NCI-H2029 treated with DMSO at 0.1 percent for 48 hours (cell line): ENCODE results near the gene SMYD5.
"Not testable (repeated sequence)": the region's sequence is repeated elsewhere in the genome, so short reads cannot be mapped to it uniquely, and the experiment has no call there.

Experiments used
- DNase-seq: peaks from one replicate; lab custom pipeline; 2025; lab: John Stamatoyannopoulos, UW

Gene SMYD5

DNA sequence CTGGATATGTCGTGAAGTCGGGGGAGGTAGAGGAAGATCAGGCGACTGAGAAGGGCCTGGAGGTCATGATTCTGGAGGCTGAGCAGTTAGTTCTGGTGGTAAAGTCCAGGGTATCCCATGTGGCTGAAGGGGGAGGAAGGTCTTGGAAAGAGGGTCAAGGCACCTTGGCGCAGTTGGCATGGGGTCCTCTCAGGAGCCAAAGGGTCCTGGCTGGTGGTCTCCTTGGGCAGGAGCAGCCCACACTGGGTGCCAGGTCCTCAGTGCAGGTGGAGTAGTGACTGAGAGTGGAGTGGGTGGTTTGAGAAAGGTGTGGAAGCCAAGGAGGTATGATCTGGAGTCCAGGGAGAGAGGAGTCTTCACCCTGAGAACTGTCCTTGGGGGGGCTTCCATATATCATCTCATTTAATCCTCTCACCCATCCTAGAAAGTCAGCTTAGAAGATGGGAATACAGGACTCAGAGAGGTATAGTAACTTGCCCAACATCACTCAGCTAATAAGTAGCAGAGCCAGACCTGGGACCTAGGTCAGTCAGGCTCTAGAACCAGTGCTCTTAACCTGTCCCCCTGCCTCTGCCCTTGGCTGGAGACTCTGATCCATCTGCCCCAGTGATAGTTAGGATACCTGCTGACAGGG lies 45.8 kb downstream of the SMYD5 start:
- no peak for DNase-seq

DNA sequence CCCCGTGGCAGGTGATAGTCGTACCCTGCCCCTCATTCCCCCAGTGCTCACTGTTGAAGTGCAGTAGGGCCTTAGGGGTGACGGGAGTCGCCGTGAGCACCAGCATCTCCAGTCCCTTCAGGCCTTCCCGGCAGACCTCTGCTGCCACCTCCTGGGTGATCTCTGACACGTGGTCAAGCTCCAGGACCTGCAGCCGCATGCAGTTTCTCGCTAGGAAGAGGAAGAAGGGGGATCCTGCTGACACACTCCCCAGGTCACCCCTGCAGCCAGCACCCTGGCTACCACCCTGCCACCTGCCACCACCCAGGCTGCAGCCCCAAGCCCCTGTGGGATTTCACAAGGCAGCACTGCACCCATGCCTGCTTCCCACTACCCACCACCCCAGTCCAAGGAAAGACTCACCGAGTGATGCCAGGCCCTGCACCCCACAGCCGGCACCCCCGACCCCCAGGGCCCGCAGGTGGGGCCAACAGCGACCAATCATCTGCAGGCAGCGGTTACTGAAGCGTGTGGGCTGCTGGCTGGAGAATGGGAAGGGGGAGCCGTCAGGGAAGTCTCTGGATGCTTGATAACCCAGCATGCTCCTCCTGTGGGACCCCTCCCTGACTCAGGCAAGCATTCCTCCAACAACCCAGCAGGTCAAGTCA lies 46.4 kb downstream of the SMYD5 start:
- DNase-seq, result no peak

DNA sequence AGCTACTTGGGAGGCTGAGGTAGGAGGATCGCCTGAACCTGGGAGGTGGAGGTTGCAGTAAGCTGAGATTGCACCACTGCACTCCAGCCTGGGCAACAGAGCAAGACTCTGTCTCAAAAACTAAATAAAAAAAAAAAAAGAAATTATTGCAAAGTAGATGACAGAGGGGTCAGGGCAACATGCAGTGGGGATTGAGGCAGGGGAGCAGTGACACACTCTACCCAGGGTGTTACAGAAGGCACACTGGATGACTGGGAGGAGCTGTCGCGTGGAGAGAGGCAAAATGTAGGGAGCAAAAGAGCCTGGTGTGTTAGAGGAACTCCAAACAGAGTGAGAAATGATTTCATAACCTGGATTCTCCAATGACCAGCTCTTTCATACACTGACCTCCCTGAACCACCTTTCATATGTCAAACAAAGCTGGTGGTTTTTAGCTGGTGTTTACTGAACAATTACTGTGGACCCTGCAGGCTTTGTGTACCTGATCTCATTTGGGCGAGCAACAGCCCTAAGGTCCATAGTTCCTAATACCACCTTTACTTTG lies 48.1 kb downstream of the SMYD5 start:
- DNase-seq, result no peak

DNA sequence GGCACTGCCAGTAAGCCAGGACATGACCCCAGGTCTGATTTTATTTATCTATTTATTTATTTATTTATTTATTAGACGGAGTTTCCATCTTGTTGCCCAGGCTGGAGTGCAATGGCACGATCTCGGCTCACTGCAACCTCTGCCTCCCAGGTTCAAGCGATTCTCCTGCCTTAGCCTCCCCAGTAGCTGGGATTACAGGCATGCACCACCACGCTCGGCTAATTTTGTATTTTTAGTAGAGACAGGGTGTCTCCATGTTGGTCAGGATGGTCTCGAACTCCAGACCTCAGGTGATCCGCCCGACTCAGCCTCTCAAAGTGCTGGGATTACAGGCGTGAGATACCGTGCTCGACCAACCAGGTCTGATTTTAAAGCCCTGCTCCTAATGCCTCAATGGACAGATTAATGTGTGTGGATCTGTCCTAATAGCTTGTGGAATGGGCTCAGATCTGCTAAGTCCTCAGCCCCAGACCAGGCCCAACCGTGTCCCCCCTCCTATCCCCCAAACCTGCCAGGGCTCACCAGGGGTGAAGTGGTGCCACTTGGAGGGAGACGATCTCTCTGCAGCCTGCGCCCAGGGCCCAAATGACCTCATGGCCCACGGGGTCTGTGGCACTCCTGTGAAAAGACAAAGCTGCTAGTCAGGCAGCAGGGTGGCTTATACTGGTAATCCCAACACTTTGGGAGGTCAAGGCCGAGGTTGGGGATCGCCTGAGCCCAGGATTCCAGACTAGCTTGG lies 48.8 kb downstream of the SMYD5 start:
- not testable (repeated sequence) for DNase-seq

DNA sequence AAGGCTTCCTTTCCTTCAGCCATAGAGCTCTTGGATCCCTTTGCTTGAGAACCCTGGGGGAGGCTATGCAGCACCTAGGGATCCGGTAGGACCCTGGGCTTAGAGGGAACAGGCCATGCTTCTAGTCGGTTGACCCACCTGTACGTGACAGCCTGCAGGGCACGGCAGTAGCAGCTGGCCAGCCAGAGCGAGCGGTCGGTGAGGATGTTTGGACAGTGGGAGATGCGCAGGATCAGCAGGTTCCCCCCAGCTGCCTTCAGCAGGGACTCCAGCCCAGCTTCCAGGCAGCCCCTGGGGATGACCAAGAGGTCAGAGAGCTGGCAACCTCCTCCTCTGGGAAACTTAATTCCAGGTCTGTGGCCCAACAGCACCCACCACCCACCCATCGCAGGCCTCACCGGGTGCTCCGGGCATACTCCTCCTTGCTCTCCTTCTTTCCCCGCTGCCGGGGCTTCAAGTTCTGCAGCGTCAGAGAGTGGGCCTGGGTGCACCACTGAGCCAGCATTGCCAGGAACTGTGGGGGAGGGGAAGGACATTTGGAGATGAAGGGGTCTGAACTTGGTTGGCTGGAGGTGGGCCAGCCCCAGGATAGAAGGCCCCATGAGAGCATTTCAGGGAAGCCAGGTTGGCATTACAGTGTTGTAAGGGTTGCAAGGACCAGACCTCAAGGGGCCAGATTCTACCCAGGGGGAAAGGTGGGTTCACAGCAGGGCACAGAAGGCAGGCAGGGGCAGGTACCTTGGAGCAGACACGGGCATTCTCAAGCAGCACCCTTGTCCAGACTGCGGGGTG lies 49.7 kb downstream of the SMYD5 start:
- DNase-seq, result no peak

DNA sequence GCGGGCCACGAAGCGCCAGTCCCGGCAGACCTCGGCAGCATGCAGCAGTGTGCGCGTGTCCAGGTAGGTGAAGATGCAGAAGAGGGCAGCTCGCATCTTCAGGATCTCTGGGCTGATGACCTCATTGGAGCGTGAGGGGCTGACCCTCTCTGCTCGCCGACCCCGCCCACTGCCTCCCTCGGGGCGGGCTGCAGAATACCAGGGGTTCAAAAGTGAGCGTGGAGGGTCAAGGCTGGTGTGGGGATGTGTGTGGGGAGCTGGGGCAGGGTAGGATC lies 50.2 kb downstream of the SMYD5 start:
- no peak for DNase-seq

DNA sequence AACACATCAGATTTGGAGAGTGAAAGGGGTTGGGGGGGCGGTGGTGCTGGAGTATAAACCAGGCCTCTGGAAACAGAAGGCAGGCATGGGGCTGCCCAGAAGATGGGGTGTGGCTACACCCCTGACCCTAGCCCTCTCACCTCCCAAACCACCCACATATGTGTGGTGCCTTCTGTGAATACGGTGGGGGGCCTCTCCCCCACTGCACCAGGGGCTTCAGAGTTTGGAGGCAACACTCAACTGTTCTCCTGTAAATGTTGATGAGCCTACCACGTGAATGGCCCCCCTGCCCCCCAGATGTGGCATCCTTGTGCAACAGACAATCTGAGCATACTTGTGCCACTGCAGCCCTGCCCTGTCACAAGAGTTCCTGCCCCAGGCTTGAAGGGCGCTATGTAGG lies 50.7 kb downstream of the SMYD5 start:
- no peak for DNase-seq

DNA sequence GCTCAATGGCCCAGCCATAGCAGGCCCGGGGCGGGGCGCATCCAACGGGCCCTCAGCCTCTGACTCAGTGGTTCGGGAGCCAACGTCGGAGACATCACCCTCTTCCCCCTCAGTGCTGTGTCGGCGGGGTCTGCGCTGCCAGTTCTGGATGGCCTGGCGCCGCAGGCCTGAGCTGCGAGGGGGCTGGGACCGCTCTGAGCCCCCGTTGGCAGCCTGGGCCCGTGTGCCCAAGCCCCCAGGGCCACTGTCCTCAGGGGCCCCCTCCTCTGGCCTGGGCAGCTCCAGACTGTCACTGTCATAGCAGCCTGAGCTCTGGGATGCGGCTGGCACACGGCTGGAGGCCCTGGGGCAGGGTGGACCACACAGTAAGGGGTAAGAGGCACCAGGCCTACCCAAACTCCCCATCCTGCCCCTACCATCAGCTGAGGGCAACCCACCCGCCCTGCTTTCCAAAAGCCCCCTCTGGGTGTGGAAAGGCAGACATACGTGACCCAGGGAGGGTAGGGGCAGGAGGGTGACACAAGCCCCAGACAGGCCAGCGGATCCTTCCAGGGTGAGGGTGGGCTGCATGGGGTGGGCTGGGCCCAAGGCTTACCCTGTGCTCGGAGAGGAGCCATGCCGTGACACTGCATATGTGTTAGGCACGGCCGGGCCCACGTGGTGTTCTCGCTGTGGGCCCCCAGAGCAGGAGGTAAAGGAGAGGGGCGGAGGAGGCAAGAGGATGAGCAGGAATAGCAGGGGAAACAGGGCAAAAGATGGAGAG lies 51.4 kb downstream of the SMYD5 start:
- DNase-seq, result no peak

DNA sequence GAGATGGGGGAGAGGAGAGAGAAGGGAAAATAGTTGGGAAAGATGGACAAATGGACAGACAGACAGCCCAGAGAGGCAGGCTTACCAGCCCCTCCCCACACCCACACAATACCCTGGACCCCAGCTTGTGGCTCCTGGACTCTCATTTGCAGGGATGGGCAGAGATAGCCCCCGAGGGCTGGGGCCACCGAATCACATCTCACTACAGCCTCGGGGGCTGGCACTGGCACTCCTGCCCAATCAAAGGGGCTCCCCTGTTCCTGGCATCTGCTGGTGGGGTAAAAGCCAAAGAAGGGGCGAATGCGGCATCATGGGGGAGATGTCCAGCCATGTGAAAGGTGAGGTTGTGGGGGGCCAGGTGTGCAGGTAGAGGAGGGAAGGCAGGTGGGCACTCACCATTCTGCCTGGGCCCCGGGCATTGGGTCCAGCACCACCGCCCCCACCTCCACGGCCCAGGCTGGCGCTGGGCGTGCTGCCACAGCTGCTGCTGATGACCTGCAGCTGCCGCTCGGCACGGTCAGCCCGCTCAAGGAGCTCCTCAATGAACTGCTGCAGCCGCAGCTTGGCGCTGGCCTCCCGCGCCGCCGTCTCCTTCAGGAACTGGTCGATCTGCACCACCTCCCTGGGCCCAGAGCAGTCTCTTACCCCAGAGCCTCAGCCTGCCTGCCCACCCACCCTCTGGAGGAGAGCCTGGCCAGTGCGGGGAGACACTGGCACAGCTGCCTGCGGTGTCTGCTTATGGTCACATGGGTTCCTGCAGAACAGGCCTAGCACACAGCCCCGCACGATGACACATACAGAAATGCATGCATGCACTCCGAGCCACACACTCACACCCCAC lies 52.2 kb downstream of the SMYD5 start:
- DNase-seq, result no peak

DNA sequence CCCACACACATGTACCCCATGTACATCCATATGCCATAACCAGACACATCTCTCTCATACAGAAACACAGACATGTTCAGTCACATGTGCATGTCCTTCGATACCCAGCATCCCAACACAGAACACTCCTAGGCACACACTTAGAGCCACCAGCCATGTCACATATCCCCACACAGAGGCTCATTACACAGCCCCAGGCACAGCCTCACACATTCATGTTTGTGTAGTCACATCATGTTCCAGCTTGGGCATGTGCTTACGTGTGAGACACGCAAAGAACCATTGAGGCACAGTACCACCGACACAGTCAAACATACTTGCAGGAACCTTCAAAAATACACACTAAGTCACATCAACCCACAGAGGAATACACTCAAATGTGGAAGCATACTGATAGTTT lies 53.0 kb downstream of the SMYD5 start:
- no peak for DNase-seq

DNA sequence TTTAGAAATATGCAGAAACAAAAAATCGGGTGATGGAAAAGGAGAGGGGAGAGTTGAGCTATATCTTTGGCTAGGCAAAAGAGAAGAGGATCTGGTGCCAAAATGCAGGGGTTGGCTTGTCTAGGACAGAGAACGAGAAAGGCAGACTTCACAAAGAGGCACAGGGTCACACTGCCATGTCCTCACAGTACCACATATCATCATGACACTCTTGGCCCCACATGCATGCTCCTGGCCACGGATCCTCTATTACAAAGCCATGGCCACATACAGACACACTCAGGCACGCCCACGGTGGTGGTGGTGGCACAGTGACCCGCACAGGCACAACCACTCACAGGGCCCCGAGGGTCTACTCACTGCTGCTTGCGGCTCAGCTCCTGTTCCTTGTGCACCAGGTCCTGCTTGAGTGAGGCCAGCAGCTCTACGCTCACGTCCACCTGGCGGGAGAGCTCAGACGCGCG lies 54.4 kb downstream of the SMYD5 start:
- no peak for DNase-seq

DNA sequence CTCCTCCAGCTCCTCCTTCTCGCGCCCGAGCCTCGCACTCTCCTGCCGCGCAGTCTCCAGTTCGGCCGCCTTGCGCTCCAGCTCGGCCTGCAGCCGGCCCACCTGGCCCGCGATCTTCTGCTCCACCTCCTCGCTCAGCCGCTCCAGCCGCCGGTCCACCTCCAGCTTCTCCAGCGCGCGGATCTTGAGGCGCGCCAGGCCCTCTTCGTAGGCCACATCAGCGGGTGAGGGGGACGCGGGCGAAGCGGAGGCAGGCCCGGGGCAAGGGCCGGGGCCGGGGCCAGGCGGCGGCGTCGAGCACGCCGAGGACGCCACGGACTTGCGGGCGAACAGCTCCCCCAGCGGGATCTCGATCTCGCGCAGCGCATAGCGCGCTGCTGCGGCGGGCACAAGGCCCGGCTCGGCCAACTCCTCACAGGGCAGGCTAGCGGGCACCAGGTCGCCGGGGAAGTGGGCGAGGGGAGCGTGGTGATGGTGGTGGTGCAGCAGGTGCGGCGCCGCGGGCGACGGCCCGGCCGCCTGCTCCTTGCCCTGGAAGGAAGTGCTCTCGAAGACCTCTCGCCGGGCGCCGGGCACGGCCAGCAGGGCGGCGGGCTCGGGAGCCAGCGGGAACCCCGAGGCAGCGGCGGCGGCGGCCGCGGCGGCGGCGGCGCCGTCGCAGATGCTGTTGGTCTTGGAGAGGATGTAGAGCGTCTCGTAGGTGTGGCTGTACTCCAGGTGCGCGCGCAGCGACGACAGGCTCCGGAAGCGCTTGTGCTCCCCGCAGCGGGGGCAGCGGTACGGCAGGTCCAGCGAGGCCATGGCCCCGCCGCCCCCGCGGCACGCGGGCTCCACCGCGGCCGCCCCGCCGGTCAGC lies 55.0 kb downstream of the SMYD5 start:
- peak; percentile 39 for DNase-seq

DNA sequence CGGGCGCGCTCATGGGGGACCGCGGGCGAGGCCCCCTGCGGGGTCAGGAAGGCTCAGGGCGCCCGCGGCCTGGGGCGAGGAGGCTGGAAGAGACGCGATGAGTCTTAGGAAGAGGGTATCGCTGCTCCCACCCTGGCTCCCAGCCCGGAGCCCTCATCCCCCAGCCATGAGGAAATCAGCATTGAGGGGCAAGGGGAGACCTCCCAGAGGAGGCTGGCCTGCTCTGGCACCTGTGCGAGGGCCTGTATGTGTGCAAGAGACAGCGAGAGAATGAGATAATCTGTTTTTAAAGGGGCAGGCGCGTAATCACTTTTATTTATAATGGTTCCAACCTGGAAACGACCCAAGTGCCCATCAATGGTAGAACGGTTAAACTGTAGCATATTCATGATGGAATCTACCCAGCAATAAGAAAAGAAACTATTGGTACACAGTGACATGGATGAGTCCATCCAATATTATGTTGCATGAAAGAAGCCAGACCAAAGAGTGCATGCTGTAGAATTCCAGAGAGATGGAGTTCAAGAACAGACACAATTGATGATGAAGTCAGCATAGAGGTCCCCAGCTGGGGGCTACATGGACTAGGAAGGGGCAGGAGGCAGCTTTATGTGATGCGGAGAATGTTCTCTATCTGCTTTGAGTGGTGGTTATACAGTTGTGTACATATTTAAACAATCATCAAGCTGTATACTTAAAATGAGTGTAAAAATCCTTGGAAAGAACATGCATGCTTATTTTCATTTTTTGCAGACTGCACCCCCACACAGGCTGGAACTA lies 55.8 kb downstream of the SMYD5 start:
- DNase-seq, result no peak

DNA sequence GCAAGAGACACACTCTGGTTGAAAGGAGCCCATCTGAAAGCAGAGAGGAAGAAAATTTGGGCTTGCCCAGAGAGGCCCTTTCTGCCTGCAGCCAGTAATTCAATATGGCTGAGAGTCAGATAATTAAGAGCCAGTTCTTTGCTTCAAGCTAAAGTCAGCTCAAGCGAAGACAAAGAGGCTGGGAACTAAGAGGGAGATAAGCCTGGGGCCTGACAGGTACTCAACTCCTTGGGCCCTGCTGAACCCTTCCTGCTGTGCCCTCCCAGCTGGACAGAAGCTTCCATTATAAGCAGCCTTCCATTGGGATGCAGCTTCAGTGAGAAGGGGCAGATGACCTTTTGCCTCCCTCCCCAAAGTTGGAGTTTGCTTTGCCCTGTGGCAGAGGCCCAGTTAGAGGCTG lies 58.2 kb downstream of the SMYD5 start:
- DNase-seq, result no peak
